Fibroblast of lung (primary cell): Measurements from ENCODE around the gene DDX59.

Source experiments
- EZH2 ChIP-seq: IDR thresholded peaks from 2 replicates; pipeline ENCODE4 v1.5.1; 2012; ENCODE audit warnings: low read length, control low read depth, mild to moderate bottlenecking; ENCODE audit errors: missing control alignments
- TF ChIP-seq, protein P1 (sequence below), 2 donors: IDR thresholded peaks in 1 of 2; conservative IDR thresholded peaks in 1 of 2; 1 replicate in 1 of 2; 2 replicates in 1 of 2; pipeline ENCODE4 v1.5.1; 2011 to 2012; ENCODE audit warnings: low read length in 2 of 2, control low read depth in 1 of 2, inconsistent platforms in 1 of 2, low read depth in 1 of 2, mild to moderate bottlenecking in 1 of 2

DNA sequence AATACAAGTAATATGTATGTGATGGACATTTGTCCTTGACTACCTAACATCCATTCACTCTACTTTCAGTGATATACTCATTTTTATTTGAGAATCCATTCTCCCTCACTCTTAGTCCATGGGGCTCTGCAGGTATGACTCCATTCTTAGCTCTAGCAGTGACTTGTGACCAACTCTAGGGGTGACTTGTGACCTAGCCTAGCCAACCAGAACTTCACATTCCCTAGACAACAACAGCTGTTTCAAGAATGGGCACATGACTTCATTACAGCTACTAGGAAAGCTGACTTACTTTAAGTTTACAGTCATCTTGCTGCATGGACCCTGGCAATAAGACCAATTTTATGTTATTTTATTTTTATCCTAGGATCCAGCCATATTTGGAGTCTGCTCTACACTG, 23.6 kb upstream of the DDX59 start:
- TF ChIP-seq, protein P1, sequence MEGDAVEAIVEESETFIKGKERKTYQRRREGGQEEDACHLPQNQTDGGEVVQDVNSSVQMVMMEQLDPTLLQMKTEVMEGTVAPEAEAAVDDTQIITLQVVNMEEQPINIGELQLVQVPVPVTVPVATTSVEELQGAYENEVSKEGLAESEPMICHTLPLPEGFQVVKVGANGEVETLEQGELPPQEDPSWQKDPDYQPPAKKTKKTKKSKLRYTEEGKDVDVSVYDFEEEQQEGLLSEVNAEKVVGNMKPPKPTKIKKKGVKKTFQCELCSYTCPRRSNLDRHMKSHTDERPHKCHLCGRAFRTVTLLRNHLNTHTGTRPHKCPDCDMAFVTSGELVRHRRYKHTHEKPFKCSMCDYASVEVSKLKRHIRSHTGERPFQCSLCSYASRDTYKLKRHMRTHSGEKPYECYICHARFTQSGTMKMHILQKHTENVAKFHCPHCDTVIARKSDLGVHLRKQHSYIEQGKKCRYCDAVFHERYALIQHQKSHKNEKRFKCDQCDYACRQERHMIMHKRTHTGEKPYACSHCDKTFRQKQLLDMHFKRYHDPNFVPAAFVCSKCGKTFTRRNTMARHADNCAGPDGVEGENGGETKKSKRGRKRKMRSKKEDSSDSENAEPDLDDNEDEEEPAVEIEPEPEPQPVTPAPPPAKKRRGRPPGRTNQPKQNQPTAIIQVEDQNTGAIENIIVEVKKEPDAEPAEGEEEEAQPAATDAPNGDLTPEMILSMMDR (conservative IDR thresholded peaks at IDR 0.05 in 1 of 2, IDR thresholded peaks at IDR 0.05 in 1 of 2; ENCODE audit: low read depth in 1 of 2, low read length in 2 of 2), result no peak
- TF ChIP-seq EZH2, result no peak
